ENCODE results near the gene SMAD7. TPM values are rescaled to one million over a fixed set of nuclear protein-coding genes. Genes with fewer than 3 reads are reported as not detected.
A peak's percentile ranks its signal among the peaks of the same experiment; 100 is the strongest.

Gene SMAD7
- total RNA-seq, 1 donor from 2014 or later: 53.6 TPM

- no peak for DNase-seq (ENCODE audit: extremely low spot score, unreplicated experiment)
- Mint-ChIP-seq H3K9me3 (ENCODE audit: unreplicated experiment) (no peaks in the 10 kb centered on the region), H3K4me1 (ENCODE audit: unreplicated experiment) (peaks cover 99% of the 10 kb centered on the region), H3K27me3 (ENCODE audit: unreplicated experiment) (no peaks in the 10 kb centered on the region), H3K27ac (ENCODE audit: unreplicated experiment) (peak overlapping the region; percentile 97), H3K36me3 (ENCODE audit: unreplicated experiment) (peaks cover 26% of the 10 kb centered on the region), H3K4me3 (ENCODE audit: unreplicated experiment) (peak overlapping the region; percentile 63)
- no peak for TF ChIP-seq CTCF (IDR thresholded peaks at IDR 0.05)
Measured at GRCh38 chr18:48930926-48931325, 19.8 kb downstream of the SMAD7 start.

GRCh38 chr18:48929941-48930713 lies 20.6 kb downstream of the SMAD7 start:
- Mint-ChIP-seq H3K27ac (ENCODE audit: unreplicated experiment) (peak overlapping the region; percentile 97), H3K4me1 (ENCODE audit: unreplicated experiment) (peaks cover 99% of the 10 kb centered on the region), H3K9me3 (ENCODE audit: unreplicated experiment) (no peaks in the 10 kb centered on the region), H3K27me3 (ENCODE audit: unreplicated experiment) (no peaks in the 10 kb centered on the region), H3K36me3 (ENCODE audit: unreplicated experiment) (peaks cover 22% of the 10 kb centered on the region), H3K4me3 (ENCODE audit: unreplicated experiment) (peak overlapping the region; percentile 63)
- TF ChIP-seq CTCF (IDR thresholded peaks at IDR 0.05): no peak
- DNase-seq (ENCODE audit: extremely low spot score, unreplicated experiment): peak; percentile 91

- H3K27me3 Mint-ChIP-seq (ENCODE audit: unreplicated experiment): no peaks in the 10 kb centered on the region
- peak overlapping the region; percentile 97 for H3K27ac Mint-ChIP-seq (ENCODE audit: unreplicated experiment)
- no peak for TF ChIP-seq CTCF (IDR thresholded peaks at IDR 0.05)
- H3K4me3 Mint-ChIP-seq (ENCODE audit: unreplicated experiment): peak overlapping the region; percentile 63
- no peak for DNase-seq (ENCODE audit: extremely low spot score, unreplicated experiment)
- H3K36me3 Mint-ChIP-seq (ENCODE audit: unreplicated experiment): peaks cover 18% of the 10 kb centered on the region
- no peaks in the 10 kb centered on the region for H3K9me3 Mint-ChIP-seq (ENCODE audit: unreplicated experiment)
- H3K4me1 Mint-ChIP-seq (ENCODE audit: unreplicated experiment): peaks cover 99% of the 10 kb centered on the region
Measured at GRCh38 chr18:48929212-48929612, 21.6 kb downstream of the SMAD7 start.

GRCh38 chr18:48928787-48929186 lies 22.0 kb downstream of the SMAD7 start:
- Mint-ChIP-seq H3K4me1 (ENCODE audit: unreplicated experiment) (peaks cover 99% of the 10 kb centered on the region), H3K27me3 (ENCODE audit: unreplicated experiment) (no peaks in the 10 kb centered on the region), H3K27ac (ENCODE audit: unreplicated experiment) (peak overlapping the region; percentile 97), H3K36me3 (ENCODE audit: unreplicated experiment) (peaks cover 20% of the 10 kb centered on the region), H3K9me3 (ENCODE audit: unreplicated experiment) (no peaks in the 10 kb centered on the region), H3K4me3 (ENCODE audit: unreplicated experiment) (peak overlapping the region; percentile 63)
- TF ChIP-seq CTCF (IDR thresholded peaks at IDR 0.05): no peak
- DNase-seq (ENCODE audit: extremely low spot score, unreplicated experiment): no peak

GRCh38 chr18:48927286-48928080 lies 23.3 kb downstream of the SMAD7 start:
- Mint-ChIP-seq H3K9me3 (ENCODE audit: unreplicated experiment) (no peaks in the 10 kb centered on the region), H3K36me3 (ENCODE audit: unreplicated experiment) (peaks cover 22% of the 10 kb centered on the region), H3K27me3 (ENCODE audit: unreplicated experiment) (no peaks in the 10 kb centered on the region), H3K4me1 (ENCODE audit: unreplicated experiment) (peaks cover 99% of the 10 kb centered on the region), H3K27ac (ENCODE audit: unreplicated experiment) (peak overlapping the region; percentile 97), H3K4me3 (ENCODE audit: unreplicated experiment) (no peak overlapping the region)
- DNase-seq (ENCODE audit: extremely low spot score, unreplicated experiment): no peak
- no peak for TF ChIP-seq CTCF (IDR thresholded peaks at IDR 0.05)
